Inferior parietal cortex (tissue), 1 donor: ENCODE measurements around the gene DNAJB1.

Experiments used
- DNase-seq: peaks from one replicate; pipeline ENCODE4 v3.0.0-alpha.2; 2016; ENCODE audit errors: extremely low spot score

DNAJB1 gene

DNA sequence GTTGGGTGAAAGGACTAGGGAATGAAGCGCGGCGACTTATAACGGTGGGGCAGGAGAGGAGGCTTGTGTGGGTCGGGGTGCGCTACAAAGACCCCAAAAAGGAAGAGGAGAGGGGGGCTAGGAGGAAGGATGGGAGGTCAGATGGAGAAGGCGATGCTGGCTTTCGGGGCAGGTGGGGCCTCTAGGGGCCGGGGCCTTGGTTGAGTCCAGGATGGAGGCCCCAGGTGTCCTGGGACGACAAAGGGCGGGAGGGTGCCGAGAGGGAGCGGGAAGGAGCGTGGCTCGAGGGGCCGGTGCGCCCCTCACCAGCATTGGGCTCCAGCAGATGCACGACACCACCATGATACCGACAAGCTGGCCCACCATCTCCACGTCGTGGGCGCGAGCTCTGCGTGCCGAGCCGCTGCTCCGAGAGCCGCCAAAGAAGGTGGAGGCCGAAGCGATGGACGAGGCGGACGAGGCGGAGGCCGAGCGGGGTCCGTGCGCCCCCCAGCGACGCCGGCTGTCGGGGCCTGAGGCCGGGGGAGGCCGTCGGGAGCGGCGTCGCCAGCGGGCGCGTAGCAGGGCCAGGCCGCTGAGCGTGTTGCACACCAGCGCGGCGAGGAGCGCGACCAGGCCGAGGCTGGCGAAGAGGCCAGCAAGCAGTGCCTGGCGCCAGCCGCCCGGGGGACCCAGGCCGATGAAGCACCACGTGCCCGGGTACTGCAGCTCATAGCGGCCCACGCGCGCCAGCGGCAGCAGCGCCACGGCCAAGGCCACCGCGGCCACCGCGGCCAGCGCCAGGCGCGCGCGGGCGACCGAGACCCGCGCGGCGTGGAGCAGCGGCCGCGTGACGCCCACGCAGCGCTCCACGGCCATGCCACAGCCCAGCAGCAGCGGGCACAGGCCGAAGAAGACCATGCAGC is 44.9 kb downstream of the DNAJB1 start:
- DNase-seq = no peak

DNA sequence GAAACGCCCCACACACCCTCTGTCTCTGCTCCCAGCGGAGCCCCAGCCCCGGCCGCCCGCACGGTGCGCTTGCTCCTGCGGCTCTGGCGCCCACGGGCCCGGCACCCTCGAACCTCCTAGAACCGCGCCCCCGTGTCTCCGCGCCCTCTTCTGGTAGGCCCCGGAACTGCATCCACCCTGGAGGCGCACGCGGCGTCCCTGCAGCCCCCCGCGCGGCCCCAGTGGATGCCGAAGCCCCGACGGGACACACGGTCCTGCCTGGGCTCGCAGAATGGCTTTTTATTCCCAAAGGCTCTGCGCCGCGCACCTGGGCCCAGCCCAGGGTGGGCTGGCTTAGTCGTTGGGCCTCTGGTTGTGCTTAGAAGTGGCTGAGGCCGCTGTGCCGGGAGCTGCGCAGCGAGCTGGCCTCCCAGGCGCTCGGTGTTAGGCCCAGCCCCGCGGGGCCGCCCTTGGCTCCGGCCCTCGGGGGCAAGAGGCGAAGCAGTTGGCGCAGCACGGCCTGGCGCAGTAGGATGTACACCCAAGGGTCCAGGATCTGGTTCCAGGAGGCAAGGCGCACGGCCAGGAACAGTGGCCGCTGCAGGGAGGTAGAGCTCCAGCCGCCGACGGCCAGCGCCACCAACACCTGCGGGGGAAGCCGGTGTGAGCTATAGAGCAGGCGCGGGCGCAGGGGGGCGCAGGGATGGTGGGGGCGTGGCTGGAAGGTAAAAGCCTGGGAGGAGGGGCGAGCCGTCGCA is 45.8 kb downstream of the DNAJB1 start:
- DNase-seq = peak; percentile 68

DNA sequence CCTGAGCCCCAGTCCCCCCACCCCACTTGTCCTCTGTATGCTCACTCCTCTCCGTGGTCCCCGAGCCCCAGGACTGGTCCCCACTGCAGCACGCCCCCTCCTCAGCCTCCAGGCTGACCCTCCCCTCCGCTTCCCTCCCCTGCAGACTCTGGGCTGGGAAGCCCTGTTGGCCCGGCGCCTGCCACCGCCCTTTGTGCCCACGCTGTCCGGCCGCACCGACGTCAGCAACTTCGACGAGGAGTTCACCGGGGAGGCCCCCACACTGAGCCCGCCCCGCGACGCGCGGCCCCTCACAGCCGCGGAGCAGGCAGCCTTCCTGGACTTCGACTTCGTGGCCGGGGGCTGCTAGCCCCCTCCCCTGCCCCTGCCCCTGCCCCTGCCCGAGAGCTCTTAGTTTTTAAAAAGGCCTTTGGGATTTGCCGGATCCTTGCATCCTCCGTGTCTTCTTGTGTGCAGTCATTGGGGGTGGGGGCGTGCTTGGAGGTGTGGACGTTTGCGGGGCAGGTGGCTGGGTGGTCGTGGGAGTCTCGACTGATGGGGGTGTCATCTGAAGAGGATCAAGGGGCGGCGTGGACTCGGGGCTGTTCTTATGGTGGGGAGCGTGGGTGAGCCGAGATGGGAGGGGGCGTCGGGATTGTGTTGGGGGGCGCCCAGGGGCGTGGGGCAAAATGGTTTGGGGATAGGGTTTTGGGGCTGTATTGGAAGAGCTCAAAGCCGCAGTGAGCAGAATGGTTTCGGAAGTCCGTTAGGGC is 46.6 kb downstream of the DNAJB1 start:
- DNase-seq = no peak

DNA sequence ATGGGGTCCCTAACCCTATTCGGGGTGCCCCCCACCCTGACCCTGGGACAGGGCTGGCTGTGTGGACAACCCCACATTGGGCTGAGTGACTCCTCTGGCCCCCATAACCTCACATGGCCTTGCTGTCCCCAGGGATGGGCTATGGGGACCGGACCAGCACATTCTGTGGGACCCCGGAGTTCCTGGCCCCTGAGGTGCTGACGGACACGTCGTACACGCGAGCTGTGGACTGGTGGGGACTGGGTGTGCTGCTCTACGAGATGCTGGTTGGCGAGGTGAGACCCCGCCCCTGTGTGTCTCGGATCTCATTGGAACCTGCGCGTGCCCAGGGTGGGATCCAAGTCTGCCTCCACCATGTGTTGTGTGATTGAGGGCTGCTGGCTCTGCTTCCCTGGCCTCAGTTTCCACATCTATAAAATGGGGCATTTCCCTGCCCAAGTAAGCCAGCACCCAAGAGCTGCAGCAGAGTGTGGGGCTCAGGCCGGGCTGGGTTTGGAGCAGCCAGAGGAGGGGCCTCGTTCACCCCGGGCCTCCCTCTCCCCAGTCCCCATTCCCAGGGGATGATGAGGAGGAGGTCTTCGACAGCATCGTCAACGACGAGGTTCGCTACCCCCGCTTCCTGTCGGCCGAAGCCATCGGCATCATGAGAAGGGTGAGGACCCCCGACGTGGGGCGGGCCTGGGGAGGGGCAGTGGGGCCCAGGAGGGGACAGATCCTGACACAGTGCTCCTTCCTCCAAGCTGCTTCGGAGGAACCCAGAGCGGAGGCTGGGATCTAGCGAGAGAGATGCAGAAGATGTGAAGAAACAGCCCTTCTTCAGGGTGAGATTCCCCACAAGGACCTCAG is 47.9 kb downstream of the DNAJB1 start:
- no peak for DNase-seq

DNA sequence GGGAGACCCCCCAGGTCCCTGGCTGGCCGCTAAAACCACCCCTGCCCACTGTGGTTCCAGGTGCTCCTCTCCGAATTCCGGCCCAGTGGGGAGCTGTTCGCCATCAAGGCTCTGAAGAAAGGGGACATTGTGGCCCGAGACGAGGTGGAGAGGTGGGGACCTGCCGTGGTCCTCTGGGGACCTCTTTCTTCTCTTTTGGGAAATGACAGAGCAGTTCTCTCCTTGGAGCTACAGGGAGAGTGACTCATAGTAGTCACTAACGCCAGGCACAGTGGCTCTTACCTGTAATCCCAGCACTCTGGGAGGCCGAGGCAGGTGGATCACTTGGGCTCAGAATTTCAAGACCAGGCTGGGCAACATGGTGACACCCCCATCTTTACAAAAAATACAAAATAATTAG is 50.4 kb downstream of the DNAJB1 start:
- DNase-seq = no peak

DNA sequence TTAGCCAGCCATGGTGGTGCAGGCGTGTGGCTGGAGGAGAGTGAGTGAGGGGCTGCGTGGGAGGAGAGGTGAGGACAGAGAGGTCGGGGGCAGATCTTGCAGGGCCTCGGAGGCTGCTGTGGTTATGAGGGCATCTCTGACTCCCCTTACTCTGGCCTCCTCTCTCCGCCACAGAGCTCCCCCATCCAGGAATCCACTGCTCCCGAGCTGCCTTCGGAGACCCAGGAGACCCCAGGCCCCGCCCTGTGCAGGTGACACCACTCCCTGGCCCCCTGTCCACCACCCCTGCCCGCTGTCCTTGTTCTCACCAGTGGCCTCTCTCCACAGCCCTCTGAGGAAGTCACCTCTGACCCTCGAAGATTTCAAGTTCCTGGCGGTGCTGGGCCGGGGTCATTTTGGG is 50.8 kb downstream of the DNAJB1 start:
- DNase-seq = no peak
